Thyroid gland (tissue), 4 donors: ENCODE measurements around the gene IGF1.
"Not testable (repeated sequence)": the region's sequence is repeated elsewhere in the genome, so short reads cannot be mapped to it uniquely, and the experiment has no call there.

Experiments used
- CTCF ChIP-seq, 6 experiments: fragments of 200-600 bp in 3 of 6; fragments of 450-650 bp in 3 of 6; sonication (generic) in 3 of 6; IDR thresholded peaks; one replicate each; pipeline ENCODE4 v1.5.1; 2016 to 2019; ENCODE audit warnings: antibody characterized with exemption in 6 of 6, mild to moderate bottlenecking in 2 of 6, inconsistent platforms in 1 of 6, moderate library complexity in 1 of 6
- POLR2A ChIP-seq, 2 donors: fragments of 450-650 bp; IDR thresholded peaks; one replicate each; pipeline ENCODE4 v1.6.1; 2017; ENCODE audit warnings: antibody characterized with exemption in 2 of 2, mild to moderate bottlenecking in 2 of 2, moderate library complexity in 1 of 2

GRCh38 chr12:102354281-102354680, 126.1 kb downstream of the IGF1 start:
- TF ChIP-seq POLR2A, CTCF (IDR thresholded peaks at IDR 0.05): not testable (repeated sequence)
